ENCODE results near the gene SLC6A4.

- TF ChIP-seq EZH2 (IDR thresholded peaks at IDR 0.05; ENCODE audit: low read length) = no peak
- no peak for TF ChIP-seq CTCF (optimal IDR thresholded peaks at IDR 0.05 in 1 of 3, IDR thresholded peaks at IDR 0.05 in 1 of 3, conservative IDR thresholded peaks at IDR 0.05 in 1 of 3; ENCODE audit: extremely low read depth in 1 of 3, insufficient read depth in 2 of 3, low read length in 3 of 3)
Measured at GRCh38 chr17:30271102-30271501, 35.6 kb upstream of the SLC6A4 start.

Measured in keratinocyte (primary cell).